NT2/D1 (cell line): ENCODE data around the gene ANKRD65.
"Not testable (repeated sequence)": the region's sequence is repeated elsewhere in the genome, so short reads cannot be mapped to it uniquely, and the experiment has no call there.

Source experiments
- DNase-seq: peaks from one replicate; pipeline ENCODE4 v3.0.0-alpha.2; 2011; ENCODE audit warnings: low read depth, low spot score
- H3K27me3 ChIP-seq: 2 replicates; pipeline ENCODE4 v1.6.0; 2011; ENCODE audit warnings: mild to moderate bottlenecking; ENCODE audit not compliant: insufficient read length, insufficient read depth
- H3K36me3 ChIP-seq: 2 replicates; pipeline ENCODE4 v1.6.1; 2011; ENCODE audit warnings: mild to moderate bottlenecking, low read length, mixed read lengths; ENCODE audit not compliant: insufficient read depth, insufficient read length
- H3K4me1 ChIP-seq: 2 replicates; pipeline ENCODE4 v1.5.1; 2011; ENCODE audit not compliant: insufficient read depth, insufficient read length
- H3K4me3 ChIP-seq: 2 replicates; pipeline ENCODE4 v1.5.1; 2011; ENCODE audit warnings: low read depth; ENCODE audit not compliant: insufficient read length
- H3K9ac ChIP-seq: 2 replicates; pipeline ENCODE4 v1.6.0; 2011; ENCODE audit warnings: low read depth; ENCODE audit not compliant: insufficient read length
- H3K9me3 ChIP-seq: 2 replicates; pipeline ENCODE4 v1.5.1; 2011; ENCODE audit warnings: mild to moderate bottlenecking, low read length; ENCODE audit not compliant: insufficient read depth
- SUZ12 ChIP-seq: IDR thresholded peaks from 2 replicates; pipeline ENCODE4 v1.6.1; 2011; ENCODE audit not compliant: insufficient read length, insufficient read depth; ENCODE audit errors: extremely low read depth
- YY1 ChIP-seq: IDR thresholded peaks from 2 replicates; pipeline ENCODE4 v1.6.1; 2011; ENCODE audit not compliant: insufficient read length, insufficient read depth
- ZNF274 ChIP-seq: IDR thresholded peaks from 2 replicates; pipeline ENCODE4 v1.6.1; 2011; ENCODE audit warnings: mild to moderate bottlenecking, low read depth, low read length

ANKRD65 gene

DNA sequence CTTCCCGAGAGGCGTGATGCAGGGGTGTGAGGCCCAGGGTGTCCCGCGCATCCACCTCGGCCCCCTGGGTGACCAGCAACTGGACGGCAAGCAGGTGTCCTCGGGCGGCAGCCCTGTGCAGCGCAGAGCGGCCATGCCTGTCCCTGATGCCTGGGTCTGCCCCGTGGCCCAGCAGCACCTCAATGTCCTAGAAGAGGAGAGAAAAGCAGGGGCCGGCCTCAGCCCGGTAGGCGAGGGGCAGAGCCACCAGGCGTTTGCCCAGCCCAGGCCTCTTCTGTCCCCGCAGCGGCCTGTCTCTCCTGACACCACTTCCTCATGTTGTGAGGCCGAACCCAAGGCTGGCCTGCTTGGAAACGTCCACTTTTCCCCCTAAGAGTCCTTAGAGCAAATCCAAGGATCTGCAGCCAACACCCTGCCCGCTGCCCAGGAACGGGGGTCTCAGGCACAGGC, 1.7 kb downstream of the ANKRD65 start:
- TF ChIP-seq ZNF274 (no peak), YY1 (no peak), SUZ12 (no peak)
- peak overlapping the region; percentile 72 for H3K9ac ChIP-seq
- peaks cover 23% of the 10 kb centered on the region for H3K4me1 ChIP-seq
- H3K9me3 ChIP-seq, result no peaks in the 10 kb centered on the region
- no peak for DNase-seq
- H3K4me3 ChIP-seq, result no peak overlapping the region
- no peaks in the 10 kb centered on the region for H3K36me3 ChIP-seq
- no peaks in the 10 kb centered on the region for H3K27me3 ChIP-seq

GRCh38 chr1:1418464-1419362, 2.4 kb downstream of the ANKRD65 start:
- H3K27me3 ChIP-seq, result no peaks in the 10 kb centered on the region
- no peaks in the 10 kb centered on the region for H3K9me3 ChIP-seq
- H3K36me3 ChIP-seq, result no peaks in the 10 kb centered on the region
- H3K9ac ChIP-seq, result peak overlapping the region; percentile 72
- DNase-seq, result no peak
- peaks cover 21% of the 10 kb centered on the region for H3K4me1 ChIP-seq
- TF ChIP-seq YY1 (no peak), ZNF274 (no peak), SUZ12 (no peak)
- no peak overlapping the region for H3K4me3 ChIP-seq

GRCh38 chr1:1417825-1418463, 3.1 kb downstream of the ANKRD65 start:
- H3K4me1 ChIP-seq, result peaks cover 21% of the 10 kb centered on the region
- not testable (repeated sequence) for H3K36me3 ChIP-seq, H3K9ac ChIP-seq, H3K4me3 ChIP-seq, H3K27me3 ChIP-seq, H3K9me3 ChIP-seq, DNase-seq

DNA sequence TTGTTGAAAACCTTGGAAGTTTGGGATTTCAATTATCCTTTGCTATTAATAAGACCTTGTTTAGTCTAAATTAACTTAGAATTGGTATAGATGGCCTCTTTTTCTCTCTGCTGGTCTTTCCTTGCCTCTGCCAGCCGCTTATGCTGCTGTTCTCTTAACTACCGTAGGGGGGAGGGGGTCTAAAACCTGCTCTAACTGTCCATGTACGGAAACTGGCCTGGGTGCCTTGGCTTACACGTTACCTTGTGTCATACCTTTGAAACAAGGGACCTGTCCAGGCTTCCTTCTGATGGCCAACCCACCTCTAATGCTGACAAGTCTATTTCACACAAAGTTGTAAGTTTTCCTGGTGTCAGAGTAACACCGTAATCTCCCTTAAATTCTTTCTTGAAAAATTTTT, 3.7 kb downstream of the ANKRD65 start:
- not testable (repeated sequence) for H3K36me3 ChIP-seq, H3K9me3 ChIP-seq, DNase-seq, H3K27me3 ChIP-seq, H3K9ac ChIP-seq, H3K4me3 ChIP-seq
- peaks cover 21% of the 10 kb centered on the region for H3K4me1 ChIP-seq

- Histone ChIP-seq H3K4me3 (no peak overlapping the region), H3K27me3 (no peaks in the 10 kb centered on the region), H3K4me1 (peaks cover 17% of the 10 kb centered on the region), H3K36me3 (peaks cover 2% of the 10 kb centered on the region), H3K9me3 (peaks cover 20% of the 10 kb centered on the region; the same call in 1 of the 2 replicates), H3K9ac (no peak overlapping the region)
- TF ChIP-seq YY1, result no peak
- TF ChIP-seq SUZ12, result no peak
- DNase-seq, result no peak
Observed at GRCh38 chr1:1415751-1416150, 5.3 kb downstream of the ANKRD65 start.

DNA sequence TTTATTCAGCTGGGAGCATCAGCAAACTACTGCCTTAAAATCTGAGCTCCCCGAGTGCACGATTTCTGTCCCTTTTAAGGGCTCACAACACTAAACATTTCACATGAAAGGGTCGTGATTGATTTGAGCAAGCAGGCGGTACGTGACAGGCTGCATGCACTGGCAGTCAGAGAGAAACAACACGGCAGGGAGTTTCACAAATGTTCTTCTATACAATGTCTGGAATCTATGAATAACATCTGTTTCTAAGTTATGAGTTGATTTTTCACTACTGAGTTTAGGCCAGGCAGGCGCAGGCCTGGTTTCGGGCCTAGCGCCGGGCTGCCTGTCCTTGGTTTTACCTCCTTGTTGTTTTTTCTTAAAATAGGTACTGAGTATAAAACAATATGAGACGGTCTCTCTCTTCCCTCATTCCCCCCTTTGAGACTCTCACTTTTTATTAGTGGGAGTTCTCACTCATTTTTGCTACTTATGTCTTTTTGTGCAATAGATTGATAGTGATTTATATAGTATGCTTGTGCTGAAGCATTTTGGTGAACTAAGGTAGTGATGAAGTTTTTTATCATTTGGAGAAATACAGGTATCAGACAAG, 8.7 kb downstream of the ANKRD65 start:
- H3K4me3 ChIP-seq, DNase-seq, H3K4me1 ChIP-seq, H3K9ac ChIP-seq, H3K27me3 ChIP-seq: not testable (repeated sequence)
- peaks cover 11% of the 10 kb centered on the region for H3K36me3 ChIP-seq
- peaks cover 20% of the 10 kb centered on the region; the same call in 1 of the 2 replicates for H3K9me3 ChIP-seq

DNA sequence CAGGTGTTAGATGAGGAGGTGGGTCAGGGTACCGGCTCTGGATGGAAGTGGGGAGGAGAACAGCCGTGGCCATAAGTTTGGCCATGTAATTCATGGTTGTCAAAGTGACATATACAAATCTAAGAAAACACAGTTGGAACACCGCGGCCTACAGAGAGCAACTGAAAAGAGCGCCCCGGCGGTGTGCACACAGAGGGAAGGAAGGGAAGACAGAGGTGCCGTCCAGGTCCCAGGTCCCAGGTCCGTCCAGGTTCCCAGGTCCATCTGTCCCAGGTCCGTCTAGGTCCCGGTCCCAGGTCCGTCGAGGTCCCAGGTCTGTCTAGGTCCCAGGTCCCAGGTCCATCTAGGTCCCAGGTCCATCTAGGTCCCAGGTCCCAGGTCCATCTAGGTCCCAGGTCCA, 9.4 kb downstream of the ANKRD65 start:
- DNase-seq, result no peak
- Histone ChIP-seq H3K4me1 (peaks cover 6% of the 10 kb centered on the region), H3K27me3 (no peaks in the 10 kb centered on the region), H3K4me3 (no peak overlapping the region), H3K9me3 (peaks cover 20% of the 10 kb centered on the region; the same call in 1 of the 2 replicates), H3K9ac (no peak overlapping the region), H3K36me3 (peaks cover 13% of the 10 kb centered on the region)
- TF ChIP-seq ZNF274, result no peak
- no peak for TF ChIP-seq SUZ12
- no peak for TF ChIP-seq YY1

DNA sequence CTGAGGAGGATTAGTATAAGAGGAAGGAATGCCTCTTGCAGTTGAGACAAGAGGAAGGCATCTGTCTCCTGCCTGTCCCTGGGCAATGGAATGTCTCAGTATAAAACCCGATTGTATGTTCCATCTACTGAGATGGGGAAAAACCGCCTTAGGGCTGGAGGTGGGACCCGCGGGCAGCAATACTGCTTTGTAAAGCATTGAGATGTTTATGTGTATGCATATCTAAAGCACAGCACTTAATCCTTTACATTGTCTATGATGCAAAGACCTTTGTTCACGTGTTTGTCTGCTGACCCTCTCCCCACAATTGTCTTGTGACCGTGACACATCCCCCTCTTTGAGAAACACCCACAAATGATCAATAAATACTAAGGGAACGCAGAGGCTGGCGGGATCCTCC, 10.8 kb downstream of the ANKRD65 start:
- H3K4me3 ChIP-seq, H3K4me1 ChIP-seq, H3K27me3 ChIP-seq, DNase-seq, H3K9ac ChIP-seq: not testable (repeated sequence)
- peaks cover 20% of the 10 kb centered on the region; the same call in 1 of the 2 replicates for H3K9me3 ChIP-seq
- peaks cover 27% of the 10 kb centered on the region for H3K36me3 ChIP-seq
